Right lobe of liver (tissue), 6 donors: Measurements from ENCODE around the gene FLOT1. TPM values are rescaled to one million over a fixed set of nuclear protein-coding genes. Genes with fewer than 3 reads are reported as not detected.

ENCODE experiments used
- ATAC-seq, 4 donors: fragments of 200-7000 bp; cut with Tn5 transposase; one replicate each; pipeline ENCODE4 v1.9.1; 2020; ENCODE audit warnings: mild to moderate bottlenecking in 4 of 4, moderate library complexity in 4 of 4
- DNase-seq, 3 donors: peaks; one replicate each; pipeline ENCODE4 v3.0.0-alpha.2; 2020
- H3K27ac ChIP-seq, 3 donors: fragments of 200-600 bp; one replicate each; pipeline ENCODE4 v1.8.0; 2022
- H3K27me3 ChIP-seq, 2 donors: fragments of 200-600 bp; one replicate each; pipeline ENCODE4 v1.8.0; 2022
- H3K36me3 ChIP-seq, 4 donors: fragments of 200-600 bp; sonication (generic) in 1 of 4; one replicate each; pipeline versions ENCODE4 v1.5.1 to v1.8.0; 2017 to 2022; ENCODE audit warnings: control low read depth in 1 of 4
- H3K4me1 ChIP-seq, 4 donors: fragments of 200-600 bp; sonication (generic) in 1 of 4; one replicate each; pipeline versions ENCODE4 v1.5.1 to v1.8.0; 2017 to 2022; ENCODE audit warnings: control low read depth in 1 of 4
- H3K4me3 ChIP-seq, 3 donors: fragments of 200-600 bp; one replicate each; pipeline ENCODE4 v1.8.0; 2022
- H3K9me3 ChIP-seq, 4 donors: fragments of 200-600 bp; sonication (generic) in 1 of 4; one replicate each; pipeline versions ENCODE4 v1.5.1 to v1.8.0; 2017 to 2022; ENCODE audit warnings: control low read depth in 1 of 4
- POLR2A ChIP-seq: fragments of 450-650 bp; IDR thresholded peaks from one replicate; pipeline ENCODE4 v1.6.1; 2017; ENCODE audit warnings: antibody characterized with exemption, mild to moderate bottlenecking
- WGBS: methylation state at CpG from one replicate; pipeline ENCODE4 v1.1.6; 2018; ENCODE audit warnings: low coverage, low lambda C conversion rate; ENCODE audit not compliant: insufficient coverage; ENCODE audit errors: missing lambda C conversion rate; 5-methylcytosine and 5-hydroxymethylcytosine counted together
- intact Hi-C, 2 donors: fragments of 100-400 bp; cut with DNase I; formaldehyde crosslinking; loops; one replicate each; pipeline versions ENCODE4 v1.11.2 to v1.14.1; 2022
- total RNA-seq, 6 experiments: library from RNA; depleted of rRNA in 2 of 6; stranded (reverse); fragments of >200 nt in 2 of 6; fragmentation: NEBNext Ultra II Directional in 3 of 6; extraction: Animal tissue kit (Norgen Biotek cat#: 25700) in 3 of 6; gene quantifications; one replicate each; pipeline versions ENCODE4 v1.1.0 to v1.2.4, GENCODE V29; 2016 to 2023
- TF ChIP-seq, protein P1 (sequence below), 4 donors: fragments of 200-600 bp in 3 of 4; fragments of 450-650 bp in 1 of 4; IDR thresholded peaks; one replicate each; pipeline versions ENCODE4 v1.5.1 to v1.8.0; 2016 to 2022; ENCODE audit warnings: antibody characterized with exemption in 4 of 4, mild to moderate bottlenecking in 2 of 4
- donor health status: DM: no; HTN: yes; CAD: no.
- donor health status: DM: no; HTN: no; CAD: no.
- donor health status: DM: no; HTN: no; CAD: no.
- donor health status: DM: no; HTN: yes; CAD: no.
- donor health status: DM: no; HTN: yes; CAD: no.

Gene FLOT1
- total RNA-seq, 6 experiments from 2014 or later: 37.1 to 92.2 (median 73.5) TPM

DNA sequence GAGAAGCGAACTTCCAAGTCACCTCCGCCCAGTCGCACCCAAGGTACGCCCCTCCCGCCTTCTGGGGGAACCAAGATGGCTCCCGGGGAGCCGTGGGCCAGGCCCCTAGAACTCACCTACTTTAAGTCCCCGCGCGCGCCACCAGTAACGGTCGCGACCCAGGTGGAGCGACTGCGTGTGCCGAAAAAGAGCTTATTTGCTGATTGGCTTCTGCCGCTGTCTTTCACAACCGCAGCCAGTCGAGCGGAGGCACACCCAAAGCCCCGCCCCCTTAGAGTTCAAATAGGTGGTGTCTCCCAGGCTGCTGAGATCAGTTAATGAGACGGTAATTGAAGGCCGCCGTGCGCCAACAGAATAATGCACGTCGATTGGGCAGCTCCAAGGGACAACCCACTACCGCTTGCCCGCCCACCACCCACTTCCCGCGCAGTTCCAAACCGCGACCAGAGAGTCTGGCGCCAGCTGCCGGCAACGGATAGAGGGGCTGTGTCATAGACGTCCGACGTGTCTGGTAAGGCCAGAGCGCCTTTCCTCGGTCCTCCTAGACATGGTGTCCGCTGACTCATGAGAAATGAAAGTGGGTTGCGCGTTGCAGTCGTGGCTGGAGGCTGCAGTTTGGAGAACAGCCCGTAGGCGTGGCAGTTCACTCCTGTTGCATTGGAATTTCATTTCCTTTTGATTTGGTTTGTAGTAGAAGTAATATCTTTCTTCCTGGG lies 25.2 kb downstream of the FLOT1 start, which contains the start of gene MDC1:
TSS of gene MDC1 (minus strand) at position 153 of the 716 bp plus-strand sequence. CDS start 2,106 bp downstream, outside the sequence.
- Histone ChIP-seq H3K27ac (peak within 1 kb of the TSS; percentile 71 to 86 (median 74)), H3K27me3 (no peaks in the 10 kb centered on the region), H3K36me3 (peaks cover 0 to 12% (median 8%) of the 10 kb centered on the region in 4 donors), H3K9me3 (no peaks in the 10 kb centered on the region), H3K4me1 (peaks cover 0 to 32% (median 9%) of the 10 kb centered on the region in 4 donors), H3K4me3 (peak within 1 kb of the TSS; percentile 54 to 73 (median 64))
- 0% methylated on average over 12 of the region's 48 CpGs for WGBS
- intact Hi-C loops: no loop called here
- peak; percentile 73 to 86 (median 80) for ATAC-seq
- DNase-seq: peak; percentile 99 to 100 (median 100)
- TF ChIP-seq, protein P1, sequence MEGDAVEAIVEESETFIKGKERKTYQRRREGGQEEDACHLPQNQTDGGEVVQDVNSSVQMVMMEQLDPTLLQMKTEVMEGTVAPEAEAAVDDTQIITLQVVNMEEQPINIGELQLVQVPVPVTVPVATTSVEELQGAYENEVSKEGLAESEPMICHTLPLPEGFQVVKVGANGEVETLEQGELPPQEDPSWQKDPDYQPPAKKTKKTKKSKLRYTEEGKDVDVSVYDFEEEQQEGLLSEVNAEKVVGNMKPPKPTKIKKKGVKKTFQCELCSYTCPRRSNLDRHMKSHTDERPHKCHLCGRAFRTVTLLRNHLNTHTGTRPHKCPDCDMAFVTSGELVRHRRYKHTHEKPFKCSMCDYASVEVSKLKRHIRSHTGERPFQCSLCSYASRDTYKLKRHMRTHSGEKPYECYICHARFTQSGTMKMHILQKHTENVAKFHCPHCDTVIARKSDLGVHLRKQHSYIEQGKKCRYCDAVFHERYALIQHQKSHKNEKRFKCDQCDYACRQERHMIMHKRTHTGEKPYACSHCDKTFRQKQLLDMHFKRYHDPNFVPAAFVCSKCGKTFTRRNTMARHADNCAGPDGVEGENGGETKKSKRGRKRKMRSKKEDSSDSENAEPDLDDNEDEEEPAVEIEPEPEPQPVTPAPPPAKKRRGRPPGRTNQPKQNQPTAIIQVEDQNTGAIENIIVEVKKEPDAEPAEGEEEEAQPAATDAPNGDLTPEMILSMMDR (IDR thresholded peaks at IDR 0.05): peak; percentile 32 to 48 (median 38)
- peak; percentile 92 for TF ChIP-seq POLR2A

DNA sequence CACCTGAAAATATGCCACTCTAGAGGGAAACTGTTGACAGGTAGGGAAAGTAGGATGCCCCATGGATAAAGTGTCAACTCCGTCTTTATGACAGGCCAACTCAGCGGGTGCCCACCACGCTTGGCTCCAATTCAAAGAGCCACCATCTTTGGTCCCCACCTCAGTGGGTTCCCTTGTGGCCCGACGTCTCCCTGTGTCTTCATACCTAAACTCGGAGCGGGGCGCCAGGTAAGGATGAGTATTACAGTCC lies 25.7 kb downstream of the FLOT1 start:
- ATAC-seq (no peak), DNase-seq (no peak)
- Histone ChIP-seq H3K27me3 (no peaks in the 10 kb centered on the region), H3K4me1 (peaks cover 0 to 28% (median 6%) of the 10 kb centered on the region in 4 donors), H3K27ac (peak overlapping the region; percentile 71 to 74 (median 73)), H3K9me3 (no peaks in the 10 kb centered on the region), H3K36me3 (peaks cover 0 to 15% (median 8%) of the 10 kb centered on the region in 4 donors), H3K4me3 (peak overlapping the region; percentile 54 to 73 (median 64))
- intact Hi-C loops: no loop called here
- TF ChIP-seq POLR2A: no peak
- TF ChIP-seq, protein P1 (IDR thresholded peaks at IDR 0.05): no peak
- 0% methylated on average over 4 of the region's 8 CpGs for WGBS

DNA sequence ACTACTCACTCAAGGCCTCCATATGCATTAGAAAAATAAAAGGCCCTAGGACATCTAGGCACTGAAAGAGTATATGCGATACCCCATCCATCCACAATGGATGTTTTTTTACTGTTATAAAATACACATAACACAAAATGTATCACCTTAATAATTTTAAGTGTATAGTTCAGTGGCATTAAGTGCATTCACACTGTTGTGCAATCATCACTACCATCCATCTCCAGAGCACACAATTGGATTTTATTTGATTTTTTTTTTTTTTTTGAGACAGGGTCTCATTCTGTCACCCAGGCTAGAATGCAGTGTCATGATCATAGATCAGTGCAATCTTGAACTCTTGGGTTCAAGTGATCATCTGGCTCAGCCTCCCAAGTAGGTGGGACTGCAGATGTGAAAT lies 28.2 kb downstream of the FLOT1 start:
- no peak overlapping the region for H3K27ac ChIP-seq
- H3K4me3 ChIP-seq: no peak overlapping the region
- WGBS: 100% methylated on average over 1 of the region's 1 CpG
- H3K4me1 ChIP-seq: peaks cover 0 to 33% (median 10%) of the 10 kb centered on the region in 4 donors
- intact Hi-C loops: no loop called here
- ATAC-seq (no peak), DNase-seq (no peak)
- no peaks in the 10 kb centered on the region for H3K9me3 ChIP-seq
- TF ChIP-seq POLR2A: no peak
- TF ChIP-seq, protein P1 (IDR thresholded peaks at IDR 0.05): no peak
- peaks cover 0 to 15% (median 8%) of the 10 kb centered on the region in 4 donors for H3K36me3 ChIP-seq
- H3K27me3 ChIP-seq: no peaks in the 10 kb centered on the region

DNA sequence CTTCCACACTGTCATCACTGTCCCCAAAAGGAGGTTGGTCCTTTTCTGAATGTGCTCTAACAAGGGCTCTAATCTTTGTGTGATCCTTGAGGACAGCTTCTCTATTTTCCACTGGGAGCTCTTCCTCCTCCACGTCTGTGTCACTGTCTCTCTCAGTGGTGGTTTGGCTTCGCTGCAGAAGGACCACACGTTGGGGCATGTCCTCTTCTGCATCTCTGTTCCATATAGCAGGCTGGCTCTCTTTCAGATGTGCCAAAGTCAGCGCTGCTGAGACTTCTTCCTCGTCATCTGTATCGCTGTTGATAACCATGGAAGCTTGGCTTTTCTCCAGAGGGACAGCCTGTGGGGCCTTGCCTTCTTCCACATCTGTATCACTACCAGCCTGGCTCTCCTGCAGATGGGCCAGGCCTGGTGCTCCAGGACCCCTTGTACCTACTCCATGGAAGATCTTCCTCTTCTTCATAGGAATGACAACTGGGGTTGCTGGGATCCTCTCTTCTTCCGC lies 30.0 kb downstream of the FLOT1 start:
- peaks cover 0 to 32% (median 13%) of the 10 kb centered on the region in 4 donors for H3K4me1 ChIP-seq
- H3K27ac ChIP-seq: no peak overlapping the region
- intact Hi-C loops: no loop called here
- peak in 1 of 3 donors; percentile 19 for DNase-seq
- no peaks in the 10 kb centered on the region for H3K27me3 ChIP-seq
- peaks cover 0 to 15% (median 8%) of the 10 kb centered on the region in 4 donors for H3K36me3 ChIP-seq
- ATAC-seq: no peak
- no peak overlapping the region for H3K4me3 ChIP-seq
- TF ChIP-seq, protein P1 (IDR thresholded peaks at IDR 0.05): no peak
- TF ChIP-seq POLR2A: no peak
- H3K9me3 ChIP-seq: no peaks in the 10 kb centered on the region
- WGBS: 73% methylated on average over 4 of the region's 7 CpGs
